Psoas muscle (tissue), 8 donors: ENCODE data around the gene NUCB2. TPM values are rescaled to one million over a fixed set of nuclear protein-coding genes. Genes with fewer than 3 reads are reported as not detected.
"Not testable (repeated sequence)": the region's sequence is repeated elsewhere in the genome, so short reads cannot be mapped to it uniquely, and the experiment has no call there.

Source experiments
- ATAC-seq, 4 donors: fragments of 200-7000 bp; cut with Tn5 transposase; one replicate each; pipeline ENCODE4 v1.9.1; 2020; ENCODE audit warnings: moderate library complexity in 3 of 4, mild to moderate bottlenecking in 2 of 4
- DNase-seq, 2 donors: peaks; one replicate each; pipeline ENCODE4 v3.0.0-alpha.2; 2020
- H3K27ac ChIP-seq: fragments of 200-600 bp; one replicate; pipeline ENCODE4 v1.8.0; 2022
- H3K27me3 ChIP-seq, 3 donors: fragments of 200-600 bp in 1 of 3; one replicate each; pipeline versions ENCODE4 v1.6.1 to v1.8.0; 2013 to 2022; ENCODE audit warnings: low read length in 2 of 3, mild to moderate bottlenecking in 2 of 3, moderate library complexity in 1 of 3; ENCODE audit not compliant: insufficient read depth in 3 of 3
- H3K36me3 ChIP-seq, 2 donors: fragments of 200-600 bp in 1 of 2; one replicate each; pipeline versions ENCODE4 v1.6.1 to v1.8.0; 2013 to 2022; ENCODE audit warnings: low read depth in 1 of 2, mild to moderate bottlenecking in 1 of 2, moderate library complexity in 1 of 2; ENCODE audit not compliant: insufficient read depth in 1 of 2
- H3K4me1 ChIP-seq: fragments of 200-600 bp; one replicate; pipeline ENCODE4 v1.8.0; 2022
- H3K4me3 ChIP-seq: fragments of 200-600 bp; one replicate; pipeline ENCODE4 v1.8.0; 2022; ENCODE audit warnings: mild to moderate bottlenecking
- H3K9me3 ChIP-seq: fragments of 200-600 bp; one replicate; pipeline ENCODE4 v1.8.0; 2022
- WGBS, 3 donors: extraction: QIAGEN DNeasy Blood & Tissue Kit; methylation state at CpG; one replicate each; pipeline versions ENCODE4 v1.1.6 to v1.1.7; 2013; 5-methylcytosine and 5-hydroxymethylcytosine counted together
- intact Hi-C, 2 donors: fragments of 100-400 bp; cut with DNase I; formaldehyde crosslinking; loops; one replicate each; pipeline versions ENCODE4 v1.11.0 to v1.14.2; 2022
- polyA plus RNA-seq, 3 donors: library from polyadenylated mRNA; stranded (reverse); fragments of 200-250 nt; gene quantifications; one replicate each; pipeline ENCODE4 v1.2.3, GENCODE V29; 2013
- total RNA-seq, 4 donors: library from RNA; stranded (reverse); fragmentation: NEBNext Ultra II Directional in 2 of 4; extraction: Animal tissue kit (Norgen Biotek cat#: 25700) in 2 of 4; gene quantifications; one replicate each; pipeline versions ENCODE4 v1.2.1 to v1.2.4, GENCODE V29; 2021 to 2023
- TF ChIP-seq, protein P1 (sequence below): fragments of 200-600 bp; IDR thresholded peaks from one replicate; pipeline ENCODE4 v1.8.0; 2022; ENCODE audit warnings: antibody characterized with exemption
- donor health status: healthy with polysubstance abuse.
- donor health status: DM: no; HTN: no; CAD: no; lungs with moderate emphysema.
- donor health status: Bipolar disorder and iron deficiency.
- donor health status: healthy.
- donor health status: DM: yes; HTN: yes; CAD: no.
- donor health status: DM: no; HTN: no; CAD: no.
- donor health status: DM: no; HTN: no; CAD: no.
- donor health status: DM: yes; HTN: yes; CAD: no.

Gene NUCB2
- total and polyA plus RNA-seq, 7 donors = 20.4 to 42.3 (median 31.3) TPM

DNA sequence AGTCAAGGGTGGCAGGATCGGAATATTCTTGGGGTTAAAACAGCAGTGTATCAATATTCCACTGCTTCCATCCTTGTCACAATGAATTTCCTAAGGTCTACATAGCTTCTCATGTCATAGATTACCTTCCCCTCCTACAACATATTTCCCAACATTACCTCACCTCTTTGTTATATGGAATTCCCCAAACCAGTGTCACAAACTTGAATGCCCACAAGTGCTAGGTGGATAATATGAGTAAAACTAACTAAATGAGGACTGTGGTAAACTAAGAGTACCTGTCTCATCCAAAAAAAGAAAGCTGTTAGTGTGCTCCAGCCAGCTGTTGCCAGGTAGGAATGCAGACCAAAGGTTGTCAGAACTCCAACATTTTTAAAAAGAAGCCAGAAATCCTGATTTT is 17.0 kb upstream of the NUCB2 start:
- TF ChIP-seq, protein P1, sequence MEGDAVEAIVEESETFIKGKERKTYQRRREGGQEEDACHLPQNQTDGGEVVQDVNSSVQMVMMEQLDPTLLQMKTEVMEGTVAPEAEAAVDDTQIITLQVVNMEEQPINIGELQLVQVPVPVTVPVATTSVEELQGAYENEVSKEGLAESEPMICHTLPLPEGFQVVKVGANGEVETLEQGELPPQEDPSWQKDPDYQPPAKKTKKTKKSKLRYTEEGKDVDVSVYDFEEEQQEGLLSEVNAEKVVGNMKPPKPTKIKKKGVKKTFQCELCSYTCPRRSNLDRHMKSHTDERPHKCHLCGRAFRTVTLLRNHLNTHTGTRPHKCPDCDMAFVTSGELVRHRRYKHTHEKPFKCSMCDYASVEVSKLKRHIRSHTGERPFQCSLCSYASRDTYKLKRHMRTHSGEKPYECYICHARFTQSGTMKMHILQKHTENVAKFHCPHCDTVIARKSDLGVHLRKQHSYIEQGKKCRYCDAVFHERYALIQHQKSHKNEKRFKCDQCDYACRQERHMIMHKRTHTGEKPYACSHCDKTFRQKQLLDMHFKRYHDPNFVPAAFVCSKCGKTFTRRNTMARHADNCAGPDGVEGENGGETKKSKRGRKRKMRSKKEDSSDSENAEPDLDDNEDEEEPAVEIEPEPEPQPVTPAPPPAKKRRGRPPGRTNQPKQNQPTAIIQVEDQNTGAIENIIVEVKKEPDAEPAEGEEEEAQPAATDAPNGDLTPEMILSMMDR = no peak
- Histone ChIP-seq H3K36me3 (no peaks in the 10 kb centered on the region), H3K27me3 (no peaks in the 10 kb centered on the region), H3K4me3 (no peak overlapping the region), H3K9me3 (no peaks in the 10 kb centered on the region), H3K4me1 (no peaks in the 10 kb centered on the region), H3K27ac (no peak overlapping the region)
- intact Hi-C loops = no loop called here
- DNase-seq = no peak
- WGBS, 3 donors = 96 to 100% (median 100%) methylated on average over 1 of the region's 1 CpG
- no peak for ATAC-seq

DNA sequence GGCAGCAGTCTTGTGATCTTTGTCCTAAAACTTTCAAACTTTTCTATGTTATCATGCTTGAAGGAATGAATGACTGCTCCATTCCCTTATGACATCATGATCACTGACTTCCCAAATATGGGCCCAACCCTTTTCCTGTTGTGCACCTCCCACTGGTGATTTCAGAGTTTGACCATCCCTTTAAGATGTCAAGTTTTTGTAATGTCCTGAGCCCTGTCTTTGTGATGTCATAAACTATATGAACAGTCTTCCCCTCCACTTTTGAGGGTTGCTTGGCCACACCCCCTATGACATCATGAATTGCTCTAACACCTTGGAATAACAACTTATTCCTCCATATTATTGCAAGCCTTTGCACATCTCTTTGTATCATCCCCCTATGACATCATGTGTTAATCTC is 16.5 kb upstream of the NUCB2 start:
- no peak for ATAC-seq

DNA sequence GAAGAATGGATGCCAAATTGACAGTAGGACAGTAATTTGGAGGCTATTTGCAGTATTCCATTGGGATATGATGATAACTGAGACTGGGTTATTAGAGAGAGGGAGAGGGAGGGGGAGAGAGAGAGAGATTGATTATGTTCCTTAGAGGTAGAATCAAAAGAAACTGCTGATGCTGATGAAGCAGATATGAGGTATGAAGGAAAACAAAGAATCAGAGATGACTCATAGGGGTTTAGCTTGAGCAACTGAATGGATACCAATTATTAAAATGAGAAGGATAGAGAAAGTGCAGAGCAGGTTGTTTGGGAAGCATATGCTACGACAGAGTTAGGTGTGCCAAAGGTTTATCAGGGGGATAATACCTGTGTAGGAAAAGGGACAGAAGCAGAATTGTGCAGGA is 12.8 kb upstream of the NUCB2 start:
- H3K4me1 ChIP-seq = no peaks in the 10 kb centered on the region
- H3K36me3 ChIP-seq = no peaks in the 10 kb centered on the region
- no peak for DNase-seq
- H3K27me3 ChIP-seq = no peaks in the 10 kb centered on the region
- H3K4me3 ChIP-seq = no peak overlapping the region
- TF ChIP-seq, protein P1 = no peak
- 72 to 81% (median 76%) methylated on average over 1 of the region's 1 CpG for WGBS, 3 donors
- H3K9me3 ChIP-seq = no peaks in the 10 kb centered on the region
- ATAC-seq = no peak
- intact Hi-C loops = no loop called here
- no peak overlapping the region for H3K27ac ChIP-seq

More for the DNA sequence above, 16.5 kb upstream of the NUCB2 start:
- Histone ChIP-seq H3K4me1 (no peaks in the 10 kb centered on the region), H3K4me3 (no peak overlapping the region), H3K27me3 (no peaks in the 10 kb centered on the region), H3K36me3 (no peaks in the 10 kb centered on the region), H3K9me3 (no peaks in the 10 kb centered on the region), H3K27ac (no peak overlapping the region)
- no peak for DNase-seq
- intact Hi-C loops = no loop called here
- TF ChIP-seq, protein P1 = no peak

DNA sequence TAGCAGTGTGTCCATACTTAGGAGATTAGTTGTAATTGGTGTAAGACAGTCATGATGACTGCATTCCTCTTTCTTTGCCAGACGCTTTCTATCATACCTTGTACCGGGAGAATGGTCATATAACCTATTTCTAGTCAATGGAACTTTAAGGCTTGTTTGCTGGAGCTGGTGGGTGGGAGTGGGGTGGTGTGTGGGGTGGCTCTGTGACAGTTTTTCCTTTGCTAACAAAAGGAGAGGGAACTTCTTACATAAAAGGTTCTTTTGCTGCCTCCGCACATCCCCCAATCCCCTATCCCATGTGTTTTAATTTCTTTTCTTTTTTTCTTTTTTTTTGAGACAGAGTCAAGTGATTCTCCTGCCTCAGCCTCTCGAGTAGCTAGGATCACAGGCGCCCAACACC is 9.8 kb upstream of the NUCB2 start:
- 71 to 79% (median 74%) methylated on average over 5 of the region's 5 CpGs for WGBS, 3 donors
- no peaks in the 10 kb centered on the region for H3K27me3 ChIP-seq
- no peak overlapping the region for H3K27ac ChIP-seq
- H3K9me3 ChIP-seq = no peaks in the 10 kb centered on the region
- ATAC-seq = no peak
- no peak for DNase-seq
- H3K4me3 ChIP-seq = no peak overlapping the region
- no peaks in the 10 kb centered on the region for H3K36me3 ChIP-seq
- H3K4me1 ChIP-seq = no peaks in the 10 kb centered on the region
- intact Hi-C loops = no loop called here
- TF ChIP-seq, protein P1 = no peak

DNA sequence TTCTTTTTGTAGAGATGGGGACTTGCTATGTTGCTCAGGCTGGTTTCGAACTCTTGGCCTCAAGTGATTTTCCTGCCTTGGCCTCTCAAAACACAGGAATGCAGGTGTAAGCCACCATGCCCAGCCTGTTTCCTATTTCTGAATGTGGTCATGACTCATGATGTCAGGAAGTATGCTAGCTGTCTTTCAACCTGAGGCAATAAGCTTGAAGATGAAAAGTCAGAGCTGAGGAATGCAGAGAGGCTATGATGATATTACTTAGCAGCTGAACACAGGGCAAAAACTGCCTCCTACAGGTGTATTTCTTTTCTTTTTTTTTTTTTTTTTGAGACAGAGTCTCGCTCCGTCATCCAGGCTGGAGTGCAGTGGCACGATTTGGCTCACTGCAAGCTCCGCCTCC is 9.0 kb upstream of the NUCB2 start:
- WGBS, 3 donors = 74 to 86% (median 85%) methylated on average over 3 to 5 of the region's 5 CpGs
- H3K27ac ChIP-seq = no peak overlapping the region
- no peak overlapping the region for H3K4me3 ChIP-seq
- H3K9me3 ChIP-seq = no peaks in the 10 kb centered on the region
- ATAC-seq = peak in 2 of 4 donors; percentile 49 to 60
- no peak for DNase-seq
- no peaks in the 10 kb centered on the region for H3K36me3 ChIP-seq
- TF ChIP-seq, protein P1 = no peak
- no peaks in the 10 kb centered on the region for H3K27me3 ChIP-seq
- intact Hi-C loops = no loop called here
- H3K4me1 ChIP-seq = no peaks in the 10 kb centered on the region

DNA sequence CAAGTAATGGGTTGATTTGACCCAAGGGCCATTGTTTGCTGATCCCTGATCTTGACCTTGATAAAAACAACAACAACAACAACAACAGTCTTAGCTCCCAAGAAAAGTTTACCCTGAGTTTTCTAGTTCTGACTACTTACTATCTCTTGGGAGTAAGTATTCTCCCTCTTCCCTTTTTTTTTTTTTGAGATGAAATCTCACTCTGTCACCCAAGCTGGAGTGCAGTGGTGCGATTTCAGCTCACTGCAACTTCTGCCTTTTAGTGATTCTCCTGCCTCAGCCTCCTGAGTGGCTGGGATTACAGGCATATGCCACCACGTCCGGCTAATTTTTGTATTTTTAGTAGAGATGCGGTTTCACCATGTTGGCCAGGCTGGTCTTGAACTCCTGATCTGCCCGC is 8.0 kb upstream of the NUCB2 start:
- H3K4me1 ChIP-seq, intact Hi-C loops, ATAC-seq, DNase-seq, H3K27ac ChIP-seq, H3K9me3 ChIP-seq, H3K27me3 ChIP-seq, H3K4me3 ChIP-seq, H3K36me3 ChIP-seq: not testable (repeated sequence)
- 77 to 95% (median 89%) methylated on average over 5 of the region's 5 CpGs for WGBS, 3 donors
